CD4-positive, alpha-beta T cell treated with Interleukin-6 at 100 ng/mL for 8 hours (primary cell): Measurements from ENCODE around the gene C22orf42.
"Not testable (repeated sequence)": the region's sequence is repeated elsewhere in the genome, so short reads cannot be mapped to it uniquely, and the experiment has no call there.

ENCODE experiments used
- DNase-seq: peaks from one replicate; pipeline ENCODE4 v3.0.0-alpha.2; 2020; ENCODE audit warnings: mixed read lengths, low spot score

C22orf42 gene

GRCh38 chr22:32158712-32159533 is at the start of gene C22orf42:
Gene C22orf42, minus strand, starts transcription at chr22:32159303. Its CDS starts 88 bp downstream, at chr22:32159215.
- DNase-seq, result no peak

- no peak for DNase-seq
Measured at GRCh38 chr22:32208681-32209080, 49.6 kb upstream of the C22orf42 start.

GRCh38 chr22:32207971-32208480 is 48.9 kb upstream of the C22orf42 start:
- no peak for DNase-seq

- DNase-seq, result peak; percentile 54
Measured at GRCh38 chr22:32206774-32207758, 48.0 kb upstream of the C22orf42 start.

- no peak for DNase-seq
Measured at GRCh38 chr22:32205974-32206773, 47.1 kb upstream of the C22orf42 start.

GRCh38 chr22:32204856-32205722 is 46.0 kb upstream of the C22orf42 start, which contains the start of gene RFPL2:
Gene RFPL2, minus strand, starts transcription at chr22:32205073. Its CDS starts 2,622 bp downstream, at chr22:32202451.
- DNase-seq, result no peak

GRCh38 chr22:32204040-32204855 is 45.1 kb upstream of the C22orf42 start:
- DNase-seq, result no peak

- DNase-seq, result no peak
Measured at GRCh38 chr22:32203181-32204039, 44.3 kb upstream of the C22orf42 start.

GRCh38 chr22:32202539-32203180 is 43.6 kb upstream of the C22orf42 start:
- DNase-seq, result peak; percentile 32

GRCh38 chr22:32202161-32202538 is 43.0 kb upstream of the C22orf42 start:
- no peak for DNase-seq

GRCh38 chr22:32200752-32201151 is 41.6 kb upstream of the C22orf42 start:
- DNase-seq, result peak; percentile 54

GRCh38 chr22:32199961-32200360 is 40.9 kb upstream of the C22orf42 start:
- DNase-seq, result no peak

- DNase-seq, result no peak
Measured at GRCh38 chr22:32199341-32199740, 40.2 kb upstream of the C22orf42 start.

GRCh38 chr22:32197553-32198226 is 38.6 kb upstream of the C22orf42 start:
- not testable (repeated sequence) for DNase-seq

GRCh38 chr22:32195900-32196299 is 36.8 kb upstream of the C22orf42 start:
- not testable (repeated sequence) for DNase-seq

GRCh38 chr22:32193346-32193745 is 34.2 kb upstream of the C22orf42 start:
- not testable (repeated sequence) for DNase-seq

GRCh38 chr22:32191021-32191420 is 31.9 kb upstream of the C22orf42 start:
- not testable (repeated sequence) for DNase-seq
